Peyer's patch (tissue), 4 donors: ENCODE data around the gene PKP1. TPM values are rescaled to one million over a fixed set of nuclear protein-coding genes. Genes with fewer than 3 reads are reported as not detected.

Experiments
- DNase-seq, 3 donors: peaks; one replicate each; pipeline ENCODE4 v3.0.0-alpha.2; 2017 to 2019
- H3K27ac ChIP-seq, 4 donors: fragments of 200-600 bp; sonication (generic); one replicate each; pipeline ENCODE4 v1.5.1; 2016 to 2019
- H3K27me3 ChIP-seq, 2 donors: fragments of 200-600 bp; sonication (generic); one replicate each; pipeline ENCODE4 v1.5.1; 2019
- H3K36me3 ChIP-seq, 3 donors: fragments of 200-600 bp; sonication (generic); one replicate each; pipeline ENCODE4 v1.5.1; 2016 to 2019
- H3K4me1 ChIP-seq, 4 donors: fragments of 200-600 bp; sonication (generic); one replicate each; pipeline ENCODE4 v1.5.1; 2016 to 2019
- H3K4me3 ChIP-seq, 4 donors: fragments of 200-600 bp; sonication (generic); 1 replicate in 3 of 4; 2 replicates in 1 of 4; pipeline ENCODE4 v1.5.1; 2016 to 2019; ENCODE audit warnings: mild to moderate bottlenecking in 1 of 4
- H3K9me3 ChIP-seq, 4 donors: fragments of 200-600 bp; sonication (generic); one replicate each; pipeline ENCODE4 v1.5.1; 2016 to 2019; ENCODE audit warnings: mild to moderate bottlenecking in 1 of 4
- CTCF ChIP-seq, 6 experiments: fragments of 450-650 bp in 4 of 6; fragments of 200-600 bp in 2 of 6; sonication (generic) in 1 of 6; IDR thresholded peaks; one replicate each; pipeline ENCODE4 v1.5.1; 2017 to 2019; ENCODE audit warnings: antibody characterized with exemption in 6 of 6, mild to moderate bottlenecking in 3 of 6, moderate library complexity in 1 of 6
- POLR2A ChIP-seq, 2 donors: fragments of 450-650 bp; IDR thresholded peaks; one replicate each; pipeline ENCODE4 v1.5.1; 2017; ENCODE audit warnings: antibody characterized with exemption in 2 of 2, mild to moderate bottlenecking in 2 of 2, moderate library complexity in 2 of 2
- total RNA-seq, 4 donors: library from RNA; depleted of rRNA; stranded (reverse); fragments of >200 nt; gene quantifications; one replicate each; pipeline ENCODE4 v1.1.0, GENCODE V29; 2016

Gene PKP1
- total RNA-seq, 4 donors from 2014 or later, result 0.54 to 11.6 (median 1.4) TPM

- Histone ChIP-seq H3K4me1 (peaks cover 0 to 23% (median 12%) of the 10 kb centered on the region in 4 donors), H3K27ac (peak overlapping the region in 2 of 4 donors; percentile 79 to 80), H3K27me3 (no peaks in the 10 kb centered on the region), H3K36me3 (no peaks in the 10 kb centered on the region), H3K4me3 (no peak overlapping the region), H3K9me3 (no peaks in the 10 kb centered on the region)
- TF ChIP-seq CTCF (IDR thresholded peaks at IDR 0.05) (peak in 1 of 6 experiments; percentile 2), POLR2A (IDR thresholded peaks at IDR 0.05) (no peak)
- peak in 2 of 3 donors; percentile 69 to 83 for DNase-seq
These were observed 15.4 kb downstream of the PKP1 start for GRCh38 chr1:201298396-201299381.

GRCh38 chr1:201299968-201300367 lies 16.7 kb downstream of the PKP1 start:
- TF ChIP-seq CTCF (IDR thresholded peaks at IDR 0.05) (no peak), POLR2A (IDR thresholded peaks at IDR 0.05) (peak in 1 of 2 donors; percentile 43)
- DNase-seq, result peak in 2 of 3 donors; percentile 86 to 91
- no peaks in the 10 kb centered on the region for H3K9me3 ChIP-seq

GRCh38 chr1:201300641-201301040 lies 17.3 kb downstream of the PKP1 start:
- no peaks in the 10 kb centered on the region for H3K9me3 ChIP-seq
- TF ChIP-seq CTCF (IDR thresholded peaks at IDR 0.05), result no peak
- TF ChIP-seq POLR2A (IDR thresholded peaks at IDR 0.05), result no peak
- no peaks in the 10 kb centered on the region for H3K36me3 ChIP-seq
- peaks cover 0 to 23% (median 12%) of the 10 kb centered on the region in 4 donors for H3K4me1 ChIP-seq
- peak overlapping the region in 3 of 4 donors; percentile 28 to 80 (median 79) for H3K27ac ChIP-seq
- no peak overlapping the region for H3K4me3 ChIP-seq
- H3K27me3 ChIP-seq, result no peaks in the 10 kb centered on the region
- DNase-seq, result no peak

More at GRCh38 chr1:201299968-201300367, 16.7 kb downstream of the PKP1 start:
- H3K27me3 ChIP-seq, result no peaks in the 10 kb centered on the region
- peak overlapping the region in 3 of 4 donors; percentile 28 to 80 (median 79) for H3K27ac ChIP-seq
- no peak overlapping the region for H3K4me3 ChIP-seq
- no peaks in the 10 kb centered on the region for H3K36me3 ChIP-seq
- H3K4me1 ChIP-seq, result peaks cover 0 to 23% (median 12%) of the 10 kb centered on the region in 4 donors

- H3K4me1 ChIP-seq, result peaks cover 0 to 28% (median 12%) of the 10 kb centered on the region in 4 donors
- H3K4me3 ChIP-seq, result no peak overlapping the region
- H3K27ac ChIP-seq, result peak overlapping the region in 1 of 4 donors; percentile 44
- DNase-seq, result no peak
- TF ChIP-seq CTCF (IDR thresholded peaks at IDR 0.05), result no peak
- no peak for TF ChIP-seq POLR2A (IDR thresholded peaks at IDR 0.05)
- no peaks in the 10 kb centered on the region for H3K27me3 ChIP-seq
- H3K36me3 ChIP-seq, result no peaks in the 10 kb centered on the region
- no peaks in the 10 kb centered on the region for H3K9me3 ChIP-seq
These were observed 19.2 kb downstream of the PKP1 start for GRCh38 chr1:201302163-201303152.

GRCh38 chr1:201304126-201304525 lies 20.8 kb downstream of the PKP1 start:
- H3K4me3 ChIP-seq, result no peak overlapping the region
- H3K4me1 ChIP-seq, result peaks cover 0 to 34% (median 10%) of the 10 kb centered on the region in 4 donors
- no peaks in the 10 kb centered on the region for H3K9me3 ChIP-seq
- H3K27me3 ChIP-seq, result no peaks in the 10 kb centered on the region
- no peak overlapping the region for H3K27ac ChIP-seq
- no peak for TF ChIP-seq CTCF (IDR thresholded peaks at IDR 0.05)
- no peak for TF ChIP-seq POLR2A (IDR thresholded peaks at IDR 0.05)
- H3K36me3 ChIP-seq, result no peaks in the 10 kb centered on the region
- DNase-seq, result no peak
